Fibroblast of villous mesenchyme (primary cell): Measurements from ENCODE around the gene PTPRA. TPM values are rescaled to one million over a fixed set of nuclear protein-coding genes. Genes with fewer than 3 reads are reported as not detected.

Source experiments
- DNase-seq: peaks from one replicate; pipeline ENCODE4 v3.0.0-alpha.2; 2010; ENCODE audit warnings: low read depth
- H3K4me3 ChIP-seq: 2 replicates; pipeline ENCODE4 v1.5.1; 2011; ENCODE audit warnings: low read depth, mild to moderate bottlenecking, low read length
- total RNA-seq: library from RNA; depleted of rRNA; stranded (reverse); fragments of >200 nt; gene quantifications from 2 replicates; pipeline ENCODE4 v1.2.3, GENCODE V29; 2012
- TF ChIP-seq, protein P1 (sequence below): IDR thresholded peaks from 2 replicates; pipeline ENCODE4 v1.5.1; 2012; ENCODE audit warnings: low read depth, mild to moderate bottlenecking, low read length; ENCODE audit not compliant: insufficient read depth

Gene PTPRA
- total RNA-seq, 1 donor: 41.5 TPM

DNA sequence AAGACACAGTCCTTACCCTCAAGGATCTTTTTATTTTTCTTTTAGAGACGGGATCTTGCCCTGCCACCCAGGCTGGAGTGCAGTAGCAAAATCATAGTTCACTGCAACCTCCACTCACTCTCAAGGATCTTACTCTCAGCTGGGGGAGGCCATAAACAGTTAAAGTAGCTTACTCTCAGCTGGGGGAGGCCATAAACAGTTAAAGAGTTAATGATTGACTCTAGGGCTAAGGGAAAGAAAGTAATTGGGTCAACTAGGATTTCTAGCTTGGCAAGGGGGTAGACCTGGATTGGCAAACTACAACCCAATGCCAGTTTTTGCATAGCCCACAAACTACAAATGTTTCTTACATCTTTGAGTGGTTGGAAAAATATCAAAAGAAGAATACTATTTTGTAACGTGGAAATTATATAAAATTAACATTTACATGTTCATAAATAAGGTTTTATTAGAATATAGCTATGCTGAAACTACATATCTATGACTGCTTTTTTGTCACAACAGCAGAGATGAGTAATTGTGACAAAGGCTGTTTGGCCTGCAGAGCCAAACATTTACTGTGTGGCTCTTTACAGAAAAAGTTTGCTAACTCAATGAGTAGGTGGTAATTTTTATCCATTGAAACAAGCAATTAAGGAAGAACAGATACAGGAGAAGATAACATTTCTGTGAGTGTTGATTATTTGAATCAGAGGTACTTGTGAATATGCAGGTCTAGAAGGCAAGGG is 46.4 kb downstream of the PTPRA start:
- no peak for DNase-seq
- H3K4me3 ChIP-seq: no peak overlapping the region
- TF ChIP-seq, protein P1, sequence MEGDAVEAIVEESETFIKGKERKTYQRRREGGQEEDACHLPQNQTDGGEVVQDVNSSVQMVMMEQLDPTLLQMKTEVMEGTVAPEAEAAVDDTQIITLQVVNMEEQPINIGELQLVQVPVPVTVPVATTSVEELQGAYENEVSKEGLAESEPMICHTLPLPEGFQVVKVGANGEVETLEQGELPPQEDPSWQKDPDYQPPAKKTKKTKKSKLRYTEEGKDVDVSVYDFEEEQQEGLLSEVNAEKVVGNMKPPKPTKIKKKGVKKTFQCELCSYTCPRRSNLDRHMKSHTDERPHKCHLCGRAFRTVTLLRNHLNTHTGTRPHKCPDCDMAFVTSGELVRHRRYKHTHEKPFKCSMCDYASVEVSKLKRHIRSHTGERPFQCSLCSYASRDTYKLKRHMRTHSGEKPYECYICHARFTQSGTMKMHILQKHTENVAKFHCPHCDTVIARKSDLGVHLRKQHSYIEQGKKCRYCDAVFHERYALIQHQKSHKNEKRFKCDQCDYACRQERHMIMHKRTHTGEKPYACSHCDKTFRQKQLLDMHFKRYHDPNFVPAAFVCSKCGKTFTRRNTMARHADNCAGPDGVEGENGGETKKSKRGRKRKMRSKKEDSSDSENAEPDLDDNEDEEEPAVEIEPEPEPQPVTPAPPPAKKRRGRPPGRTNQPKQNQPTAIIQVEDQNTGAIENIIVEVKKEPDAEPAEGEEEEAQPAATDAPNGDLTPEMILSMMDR: no peak

DNA sequence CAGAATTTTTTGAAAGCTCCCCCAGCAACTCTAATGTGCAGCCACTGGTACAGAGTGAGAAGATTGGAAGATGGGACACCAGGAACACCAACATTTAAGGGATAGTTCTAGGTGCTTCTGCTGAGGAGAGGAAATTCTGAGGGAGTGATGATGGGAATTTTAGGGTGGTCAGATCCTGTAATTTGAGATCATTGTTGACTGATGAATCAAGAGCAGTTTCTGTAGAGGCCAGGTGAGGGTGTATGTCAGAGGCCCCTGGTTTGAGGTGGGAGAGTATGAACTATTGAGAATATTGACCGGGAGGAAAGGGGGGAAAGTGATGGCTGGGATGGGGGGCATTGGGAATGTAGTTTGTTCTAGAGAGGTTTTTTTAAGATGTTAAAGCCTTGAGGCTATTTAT is 47.2 kb downstream of the PTPRA start:
- H3K4me3 ChIP-seq: no peak overlapping the region
- no peak for DNase-seq
- TF ChIP-seq, protein P1: no peak

DNA sequence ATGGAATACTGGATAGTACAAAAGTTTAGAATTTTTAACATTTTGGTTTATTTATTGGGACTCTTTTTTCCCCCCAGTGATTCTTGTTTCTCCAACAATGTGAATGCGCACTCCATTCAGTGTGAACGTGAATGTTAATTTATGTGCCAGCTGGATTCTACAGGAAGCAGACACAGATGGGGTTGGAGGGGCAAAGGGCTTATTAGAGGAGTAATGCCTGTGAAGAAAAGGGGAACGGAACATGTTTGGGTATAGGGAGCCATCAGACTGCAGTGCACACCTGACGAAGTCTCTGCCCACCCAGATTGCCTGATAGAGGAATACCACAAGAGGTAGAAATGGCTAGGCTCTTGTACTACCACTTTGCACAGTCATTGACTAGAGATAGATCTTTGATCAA is 48.2 kb downstream of the PTPRA start:
- H3K4me3 ChIP-seq: no peak overlapping the region
- DNase-seq: no peak
- TF ChIP-seq, protein P1: no peak

DNA sequence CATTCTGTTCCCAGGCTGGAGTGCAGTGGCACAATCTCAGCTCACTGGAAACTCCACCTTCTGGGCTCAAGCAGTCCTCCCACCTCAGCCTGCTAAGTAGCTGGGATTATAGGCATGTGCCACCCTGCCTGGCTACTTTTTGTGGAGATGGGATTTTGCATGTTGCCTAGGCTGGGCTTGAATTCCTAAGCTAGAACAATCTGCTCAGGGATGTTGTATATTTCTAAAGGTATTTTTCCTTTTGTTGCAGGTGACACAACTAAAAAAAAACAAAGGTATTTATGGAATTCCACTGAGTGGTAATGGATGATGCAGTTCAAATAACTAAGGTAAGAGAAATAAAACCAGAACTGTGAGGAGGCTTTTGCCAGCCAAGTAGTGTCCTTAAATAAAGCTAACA is 49.7 kb downstream of the PTPRA start:
- H3K4me3 ChIP-seq: no peak overlapping the region
- TF ChIP-seq, protein P1: no peak
- no peak for DNase-seq

DNA sequence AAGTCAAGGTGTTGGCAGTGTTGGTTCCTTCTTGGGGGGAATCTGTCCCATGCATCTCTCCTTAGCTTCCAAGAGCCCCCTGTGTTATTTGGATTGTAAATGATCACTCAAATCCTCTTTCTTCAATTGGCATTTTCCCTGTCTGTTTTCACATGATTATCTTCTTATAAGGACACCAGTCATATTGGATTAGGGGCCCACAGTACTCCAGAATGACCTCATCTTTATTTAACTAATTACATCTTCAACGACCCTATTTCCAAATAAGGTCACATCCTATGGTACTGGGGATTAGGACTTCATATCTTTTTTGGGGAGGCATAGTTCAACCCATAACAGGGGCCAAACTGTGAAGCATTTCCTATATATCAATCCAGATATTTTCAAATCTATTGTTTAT is 57.3 kb downstream of the PTPRA start:
- TF ChIP-seq, protein P1: no peak
- no peak overlapping the region for H3K4me3 ChIP-seq
- DNase-seq: no peak

DNA sequence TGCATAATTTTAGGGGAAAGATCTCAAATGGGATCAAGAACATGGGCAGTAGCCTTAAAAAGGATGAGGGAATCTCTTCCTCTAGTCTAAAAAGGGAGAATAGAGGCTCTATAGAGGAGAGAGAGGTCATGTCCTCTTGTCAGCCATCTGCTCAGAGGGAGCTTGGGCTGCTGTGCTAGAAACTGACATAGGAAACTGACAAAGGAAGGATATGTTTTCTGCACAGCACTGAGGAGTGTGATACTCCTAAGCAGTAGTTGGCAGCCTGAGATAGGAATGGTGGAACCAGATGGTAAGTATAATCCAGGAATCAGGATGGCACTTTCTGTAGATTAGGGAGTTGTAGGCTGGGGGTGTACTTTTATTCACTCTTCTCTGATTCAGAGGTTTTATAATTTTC is 59.2 kb downstream of the PTPRA start:
- DNase-seq: peak; percentile 10
- no peak overlapping the region for H3K4me3 ChIP-seq
- TF ChIP-seq, protein P1: no peak

DNA sequence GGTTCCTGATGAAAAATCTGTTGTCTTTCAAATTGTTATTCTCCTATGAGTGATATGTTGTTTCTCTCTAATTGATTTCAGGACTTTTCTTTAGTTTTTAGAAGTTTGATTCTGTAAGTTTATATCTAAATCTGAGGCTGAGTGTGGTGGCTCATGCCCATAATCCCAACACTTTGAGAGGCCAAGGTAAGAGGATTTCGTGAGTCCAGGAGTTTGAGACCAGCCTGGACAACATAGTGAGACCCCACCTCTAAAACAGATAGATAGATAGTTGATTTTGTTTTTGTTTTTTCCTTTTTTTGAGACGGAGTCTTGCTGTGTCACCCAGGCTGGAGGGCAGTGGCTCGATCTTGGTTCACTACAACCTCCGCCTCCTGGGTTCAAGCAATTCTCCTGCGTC is 64.6 kb downstream of the PTPRA start:
- TF ChIP-seq, protein P1: no peak
- DNase-seq: no peak
- no peak overlapping the region for H3K4me3 ChIP-seq
